ENCODE measurements around the gene AGBL2. TPM values are rescaled to one million over a fixed set of nuclear protein-coding genes. Genes with fewer than 3 reads are reported as not detected.

Gene AGBL2
- total and polyA plus RNA-seq, 2 donors (not counting 3 experiments of a cell fraction or from before 2014, with no cell fraction given), result 0.08 to 0.86 TPM

- no peaks in the 10 kb centered on the region for H4K20me1 ChIP-seq (replicated peaks; ENCODE audit: control insufficient read depth, extremely low read depth, insufficient read depth, low read length)
- no peak for DNase-seq (ENCODE audit: low read depth, low spot score)
- H3K4me1 ChIP-seq (ENCODE audit: control insufficient read depth, extremely low read depth, insufficient read depth, low read length), result no peaks in the 10 kb centered on the region
- H3K27me3 ChIP-seq (ENCODE audit: control insufficient read depth in 2 of 2, insufficient read depth in 2 of 2, low read length in 2 of 2), result no peaks in the 10 kb centered on the region
- H2AFZ ChIP-seq (ENCODE audit: low read depth, low read length), result no peak overlapping the region
- no peak overlapping the region for H3K27ac ChIP-seq (ENCODE audit: insufficient read depth, low read depth, low read length)
- no peak overlapping the region for H3K9ac ChIP-seq (replicated peaks; ENCODE audit: extremely low read depth, insufficient read depth, low read length)
- intact Hi-C loops (cut with micrococcal nuclease), result no loop called here
- no peaks in the 10 kb centered on the region for H3K9me3 ChIP-seq (replicated peaks; ENCODE audit: control insufficient read depth, insufficient read depth, low read length)
- peaks cover 34% of the 10 kb centered on the region for H3K79me2 ChIP-seq (ENCODE audit: control insufficient read depth, insufficient read depth, low read length)
- no peak overlapping the region for H3K4me2 ChIP-seq (ENCODE audit: insufficient read depth, low read length)
- peaks cover 22 to 25% of the 10 kb centered on the region in 2 experiments for H3K36me3 ChIP-seq (ENCODE audit: control insufficient read depth in 2 of 2, extremely low read depth in 1 of 2, insufficient read depth in 2 of 2, low read length in 2 of 2)
- no peak for FAIRE-seq
- POLR2A ChIA-PET, result no interaction called here
- no TSS peak for BruUV-seq (replicated peaks)
- no peak overlapping the region for H3K4me3 ChIP-seq (replicated peaks in 1 of 3; ENCODE audit: insufficient read depth in 1 of 3, low read depth in 1 of 3, low read length in 3 of 3)
- CTCF ChIA-PET, result no interaction called here
- dilution Hi-C loops (cut with MboI; ENCODE audit: extremely low pct_ligation_motif_present, low sequenced_read_pairs), result no loop called here
- no peaks in the 10 kb centered on the region for H3K9me1 ChIP-seq (replicated peaks; ENCODE audit: control insufficient read depth, extremely low read depth, insufficient read depth, low read length)
- TF ChIP-seq MAX (IDR thresholded peaks at IDR 0.05; ENCODE audit: insufficient read depth, insufficient read length) (no peak), MYC (IDR thresholded peaks at IDR 0.05; ENCODE audit: low read depth, low read length) (no peak), CTCF (IDR thresholded peaks at IDR 0.05; ENCODE audit: extremely low read depth in 1 of 2, insufficient read depth in 1 of 2, low read depth in 1 of 2, low read length in 2 of 2) (no peak), JUN (IDR thresholded peaks at IDR 0.05; ENCODE audit: borderline replicate concordance, insufficient read depth, insufficient read length, low read depth) (no peak), EZH2 (IDR thresholded peaks at IDR 0.05; ENCODE audit: borderline replicate concordance, low read depth, low read length, severe bottlenecking) (no peak), POLR2A (IDR thresholded peaks at IDR 0.05; ENCODE audit: low read depth, low read length) (no peak), GATA2 (IDR thresholded peaks at IDR 0.05; ENCODE audit: insufficient read depth, insufficient read length, low read depth, low read length) (no peak), POLR2AphosphoS5 (IDR thresholded peaks at IDR 0.05; ENCODE audit: insufficient read depth, low read depth, low read length) (no peak), FOS (IDR thresholded peaks at IDR 0.05; ENCODE audit: borderline replicate concordance, insufficient read depth, low read length) (no peak)
Observed at GRCh38 chr11:47756208-47756607, 41.0 kb upstream of the AGBL2 start.
